HG02970 (cell line): ENCODE data around the gene MPHOSPH9.

ENCODE experiments used
- ATAC-seq: cut with Tn5 transposase; IDR thresholded peaks from one replicate; pipeline ENCODE4 v1.9.1; 2021; ENCODE audit warnings: mild to moderate bottlenecking, moderate library complexity, moderate number of reproducible peaks; ENCODE audit not compliant: unreplicated experiment, low FRiP score

Gene MPHOSPH9

DNA sequence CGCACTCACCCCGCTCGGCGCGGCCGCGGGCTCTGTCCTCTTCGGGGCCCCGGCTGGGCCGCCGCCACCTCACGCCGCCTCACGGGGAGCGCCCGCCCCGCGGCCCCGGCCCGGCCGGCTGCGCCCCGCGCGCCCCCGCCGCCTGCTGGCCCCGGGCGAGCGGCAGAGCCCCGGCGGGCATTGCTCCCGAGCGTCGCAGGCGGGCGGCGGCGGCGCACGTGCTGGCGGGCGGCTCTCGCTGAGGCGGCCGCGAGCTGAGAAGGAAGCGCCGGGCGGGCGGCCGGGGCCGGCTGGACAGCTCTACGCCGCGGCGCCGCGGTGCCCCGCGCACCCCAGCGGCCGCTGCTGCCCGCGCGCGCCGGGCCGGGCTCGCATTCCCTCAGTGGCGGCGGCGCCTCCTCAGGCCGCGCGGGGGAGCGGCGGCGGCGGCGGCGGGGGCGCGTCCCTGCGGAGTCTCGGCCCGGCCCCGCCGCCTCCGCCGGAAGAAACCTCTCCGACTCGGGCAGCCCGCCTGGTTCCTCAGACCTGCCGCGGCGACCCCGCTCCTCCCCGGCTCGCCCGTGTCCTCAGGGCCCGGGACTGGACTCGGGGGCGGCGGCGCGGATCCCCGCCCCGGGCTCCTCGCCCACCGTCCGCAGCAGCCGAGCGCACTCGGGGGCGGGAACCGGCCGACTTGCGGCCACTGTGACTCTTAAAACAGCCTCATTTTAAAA lies 82.0 kb downstream of the MPHOSPH9 start, which contains the start of gene PITPNM2:
PITPNM2 (minus strand) TSS at position 347 of the 713 bp plus-strand sequence. CDS start 116,500 bp downstream, outside the sequence.
- peak; percentile 46 for ATAC-seq

DNA sequence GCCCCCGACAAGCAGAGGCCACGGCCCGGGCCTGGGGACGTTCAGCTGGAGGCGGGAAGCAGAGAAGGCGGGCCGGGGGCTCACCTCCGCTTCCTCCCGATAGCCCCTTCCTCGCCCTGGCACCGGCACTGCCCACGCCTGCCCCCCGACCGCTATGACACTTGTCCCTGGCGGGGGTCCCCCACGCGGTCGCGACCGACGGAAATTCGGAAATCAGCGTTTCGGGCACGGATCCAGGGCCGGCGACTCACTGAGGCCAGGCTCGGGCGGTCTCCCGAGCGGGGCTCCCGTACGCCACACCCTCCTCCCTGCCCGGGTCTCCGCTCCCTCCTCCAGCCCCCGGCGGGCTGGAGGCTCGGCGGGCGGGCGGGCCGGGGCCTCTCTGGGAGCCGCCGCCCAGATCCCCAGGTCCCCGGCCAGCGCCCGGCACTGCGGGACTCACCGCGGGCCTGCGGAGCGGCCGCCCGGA lies 82.6 kb downstream of the MPHOSPH9 start:
- ATAC-seq = no peak

DNA sequence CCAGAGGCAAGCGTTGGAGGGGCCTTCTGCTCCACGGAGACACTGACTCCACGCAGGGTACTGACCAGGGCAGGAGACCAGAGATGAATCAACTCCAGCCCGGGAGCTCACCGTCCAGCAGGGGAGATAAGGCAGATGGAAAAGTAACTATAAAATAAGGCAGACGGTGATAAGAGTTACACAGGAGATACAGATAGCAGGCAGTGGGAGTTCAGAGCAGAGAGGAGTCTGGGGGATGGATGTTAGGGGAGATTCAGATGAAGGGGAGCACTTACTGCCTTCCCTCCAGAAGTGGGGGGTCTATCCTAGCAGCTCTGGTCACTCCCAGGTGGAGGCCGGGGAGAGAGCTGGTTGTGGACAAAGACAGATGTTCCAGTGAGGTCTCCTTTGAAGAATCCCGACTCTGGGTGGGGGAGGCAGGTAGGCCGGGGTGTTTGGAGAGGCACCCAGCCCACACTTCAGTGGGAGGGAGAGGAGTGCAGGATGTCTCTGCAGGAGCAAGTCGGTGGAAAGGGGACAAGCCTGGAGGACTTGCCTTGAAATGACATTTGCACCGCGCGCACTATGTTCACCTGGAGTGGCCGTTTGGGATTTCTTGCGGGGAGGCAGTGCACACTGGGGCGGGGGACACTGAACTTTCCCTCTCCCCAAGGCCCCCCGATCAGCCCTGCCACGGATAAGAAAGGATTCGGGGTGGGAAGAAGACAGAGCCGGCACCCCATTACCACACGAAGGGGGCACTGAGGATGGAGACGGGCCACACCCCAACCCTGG lies 83.3 kb downstream of the MPHOSPH9 start:
- ATAC-seq = no peak

DNA sequence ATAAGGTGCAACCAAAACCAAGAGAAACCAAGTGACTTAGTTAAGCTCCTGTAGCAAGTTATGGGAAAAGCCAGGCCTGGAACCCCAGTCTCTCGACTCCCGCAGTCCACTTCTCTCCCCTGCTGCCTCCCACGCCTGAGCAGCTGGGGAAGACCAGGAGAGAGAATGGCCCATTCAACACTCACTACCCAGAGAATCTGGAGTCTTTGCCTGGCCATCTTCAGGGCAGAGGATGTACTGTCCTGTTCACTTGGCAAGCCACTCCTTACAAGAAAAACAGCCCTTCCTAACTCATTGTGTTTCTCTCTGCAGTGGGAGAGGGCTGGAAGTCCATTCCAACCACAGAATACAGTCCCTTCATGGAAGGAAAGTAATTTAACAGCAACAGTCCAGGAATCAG lies 83.9 kb downstream of the MPHOSPH9 start:
- ATAC-seq = no peak

DNA sequence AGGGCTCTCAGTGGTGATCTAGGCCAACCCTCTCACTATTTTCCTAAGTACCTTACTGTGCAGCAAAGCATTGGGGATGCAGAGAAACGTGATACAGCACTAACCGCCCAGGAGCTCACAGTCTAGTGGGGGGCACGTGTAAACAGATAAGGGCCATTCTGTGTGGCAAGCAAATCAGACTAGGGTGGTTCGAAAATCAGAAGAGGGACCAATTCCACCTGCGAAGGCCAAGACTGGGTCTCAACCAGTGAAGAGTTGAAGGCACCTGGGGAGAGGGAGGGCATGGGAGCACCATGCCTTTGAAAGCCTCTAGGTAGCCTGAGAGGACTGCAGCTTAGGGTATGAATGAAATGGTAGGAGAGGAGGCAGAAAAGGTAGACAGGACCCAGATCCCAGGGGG lies 84.3 kb downstream of the MPHOSPH9 start:
- ATAC-seq = no peak

DNA sequence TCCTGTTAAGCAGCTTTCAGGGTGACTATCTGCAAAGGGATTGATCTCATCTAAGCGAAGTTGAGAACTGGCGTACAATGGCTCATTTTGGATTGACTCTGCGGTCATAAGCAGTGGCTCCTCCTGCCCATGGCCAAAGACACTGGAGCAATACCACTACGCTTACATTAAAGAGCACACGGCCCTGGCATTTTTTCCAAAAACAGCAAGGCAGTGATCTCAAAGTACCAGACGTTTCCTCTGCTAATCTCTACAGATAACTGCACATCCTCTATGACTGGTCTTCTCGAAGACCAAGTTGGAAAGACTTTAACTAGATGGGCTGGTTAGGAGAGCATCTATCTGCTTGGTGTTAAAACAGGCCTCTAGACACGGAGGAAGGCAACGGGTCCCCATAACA lies 84.7 kb downstream of the MPHOSPH9 start:
- no peak for ATAC-seq

DNA sequence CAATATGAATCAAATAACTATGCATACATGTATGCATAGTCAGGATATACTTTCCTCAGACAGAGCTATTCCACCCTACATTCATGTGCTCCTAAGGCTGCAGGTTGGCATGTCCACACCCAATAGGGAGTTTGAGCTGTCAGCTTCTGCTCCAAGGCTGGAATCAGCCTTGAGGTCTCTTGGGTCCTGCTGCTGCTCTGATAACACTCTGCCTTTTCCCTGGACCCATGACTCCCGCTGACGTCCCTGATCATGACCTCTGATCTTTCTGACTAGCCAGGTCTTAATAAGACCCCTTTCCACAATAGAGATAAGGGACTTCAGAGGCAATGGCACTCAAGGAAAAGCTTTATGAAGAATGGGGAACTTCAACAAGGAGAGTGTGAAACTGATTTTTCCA lies 87.7 kb downstream of the MPHOSPH9 start:
- no peak for ATAC-seq

DNA sequence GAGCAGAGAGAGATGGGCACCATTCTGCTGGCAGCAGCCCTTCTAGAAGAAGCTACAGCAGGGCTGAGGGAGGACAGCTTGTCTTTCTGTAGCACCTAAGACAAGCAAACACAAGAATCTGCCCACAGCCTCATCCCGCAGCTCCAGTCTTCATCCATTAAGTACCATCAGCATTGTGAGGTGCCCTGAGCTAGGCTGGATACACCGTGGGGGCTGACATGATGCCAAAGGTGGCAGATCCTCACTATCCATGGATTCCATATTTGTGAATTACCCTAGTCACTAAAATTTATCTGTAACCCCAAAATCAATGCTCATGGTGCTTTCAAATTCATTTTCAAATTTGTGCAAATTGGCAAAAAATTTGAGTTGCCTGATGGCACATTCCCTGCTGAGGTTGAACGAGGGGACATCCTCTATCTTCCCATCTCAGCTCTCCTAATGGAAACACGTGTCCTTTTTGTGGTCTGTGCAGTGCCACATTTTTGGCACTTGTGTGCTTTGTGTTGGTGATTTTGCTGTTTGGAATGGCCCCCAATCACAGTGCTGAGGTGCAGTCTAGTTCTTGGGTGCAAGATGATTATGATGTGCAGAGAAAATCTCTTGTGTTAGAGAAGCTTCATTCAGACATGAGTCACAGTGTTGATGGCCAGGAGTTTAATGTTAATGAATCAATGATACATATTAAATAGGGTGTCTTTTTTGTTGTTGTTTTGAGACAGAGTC lies 89.0 kb downstream of the MPHOSPH9 start:
- no peak for ATAC-seq

DNA sequence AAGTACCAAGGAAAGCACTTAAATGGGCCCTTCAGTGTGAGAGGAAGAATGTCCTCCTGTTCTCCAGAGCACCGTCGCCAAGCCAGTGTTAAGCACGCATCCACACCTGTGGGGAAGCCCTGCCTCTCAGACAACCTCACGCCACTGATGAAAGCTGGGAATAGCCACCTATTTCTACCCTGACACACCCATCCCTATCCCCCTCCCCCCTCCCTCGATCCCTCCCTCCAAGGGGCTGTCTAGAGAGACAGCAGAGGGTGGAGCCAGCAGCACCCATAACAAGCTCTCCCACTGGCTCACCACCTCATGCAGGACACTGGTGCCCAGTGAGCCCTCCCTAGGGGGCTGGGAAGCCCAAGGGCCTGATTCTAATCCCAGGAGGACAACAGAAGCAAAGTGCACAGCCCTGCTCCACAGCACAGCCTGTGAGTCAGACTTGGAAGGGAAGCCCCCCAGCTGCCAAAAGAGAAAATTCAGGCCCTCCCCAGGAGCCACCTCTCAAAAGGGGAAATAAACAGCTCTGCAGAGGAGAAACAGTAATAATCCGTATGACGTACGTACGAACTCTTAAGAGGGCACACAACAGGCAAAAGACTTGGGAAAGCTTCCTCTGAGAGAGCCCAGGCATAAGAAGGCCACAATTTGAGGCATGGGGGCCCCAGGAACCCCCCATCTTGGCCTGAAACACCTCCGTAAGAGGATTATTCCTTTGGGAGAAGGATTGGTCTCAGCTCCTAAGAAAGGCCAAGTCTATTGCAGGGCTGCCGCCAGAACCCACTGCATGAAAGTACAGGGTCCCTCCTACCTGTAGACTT lies 89.8 kb downstream of the MPHOSPH9 start:
- no peak for ATAC-seq

DNA sequence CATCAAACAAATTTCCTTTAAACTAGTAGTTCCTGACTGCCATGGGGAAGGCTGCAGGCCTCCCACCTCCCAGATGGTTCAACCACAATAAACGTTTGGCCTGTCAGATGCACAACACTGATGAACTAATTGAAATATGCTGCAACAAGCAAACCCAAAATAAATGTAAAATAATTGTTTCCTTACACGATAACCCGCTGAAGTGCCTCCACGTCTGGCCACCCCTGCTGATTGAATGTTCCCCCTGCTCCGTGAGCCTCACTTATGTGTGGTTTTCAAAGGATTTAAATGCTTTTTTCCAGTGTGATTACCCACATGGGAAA lies 90.5 kb downstream of the MPHOSPH9 start:
- no peak for ATAC-seq

DNA sequence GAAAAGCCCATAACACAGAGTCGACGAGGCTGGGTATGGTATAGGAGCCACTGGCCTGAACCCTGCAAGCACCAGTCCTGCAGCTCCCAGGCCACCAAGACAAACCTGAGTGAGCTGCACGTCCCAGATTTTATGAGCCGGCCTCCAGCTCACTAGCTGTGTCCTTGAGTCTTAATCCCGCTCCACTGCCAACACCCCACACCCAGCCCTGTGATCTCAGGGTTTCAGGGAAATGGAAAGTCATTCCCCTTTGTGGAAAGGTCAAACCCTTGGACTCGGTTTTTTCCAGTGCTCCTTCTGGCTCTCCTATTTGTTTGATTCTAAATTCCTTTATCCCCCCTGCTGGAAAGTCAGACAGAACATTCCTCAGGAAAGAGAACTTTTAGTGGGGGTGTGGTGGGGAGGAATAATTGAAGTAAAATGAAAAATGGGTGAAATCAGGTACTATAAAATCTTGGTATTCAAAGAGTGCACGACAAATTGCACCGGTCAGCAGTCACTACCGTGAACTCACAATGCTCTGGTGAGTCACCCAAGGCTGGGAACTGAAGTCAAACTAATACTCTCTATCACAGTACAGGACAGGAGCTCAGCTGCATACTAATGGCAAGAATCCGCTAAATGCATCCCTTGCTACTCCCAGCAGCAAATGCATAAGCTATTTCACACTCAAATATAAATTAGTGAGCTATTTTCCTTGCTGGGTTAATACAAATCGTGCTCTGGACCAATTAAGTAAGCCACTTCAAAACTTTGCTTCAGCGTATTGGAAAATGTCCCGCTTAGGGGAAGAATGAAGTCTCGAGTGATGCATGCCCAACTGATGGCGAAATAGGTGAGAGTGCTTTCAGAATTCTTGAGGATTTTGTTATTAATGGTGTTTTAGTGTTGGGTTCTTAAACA lies 91.1 kb downstream of the MPHOSPH9 start:
- no peak for ATAC-seq

DNA sequence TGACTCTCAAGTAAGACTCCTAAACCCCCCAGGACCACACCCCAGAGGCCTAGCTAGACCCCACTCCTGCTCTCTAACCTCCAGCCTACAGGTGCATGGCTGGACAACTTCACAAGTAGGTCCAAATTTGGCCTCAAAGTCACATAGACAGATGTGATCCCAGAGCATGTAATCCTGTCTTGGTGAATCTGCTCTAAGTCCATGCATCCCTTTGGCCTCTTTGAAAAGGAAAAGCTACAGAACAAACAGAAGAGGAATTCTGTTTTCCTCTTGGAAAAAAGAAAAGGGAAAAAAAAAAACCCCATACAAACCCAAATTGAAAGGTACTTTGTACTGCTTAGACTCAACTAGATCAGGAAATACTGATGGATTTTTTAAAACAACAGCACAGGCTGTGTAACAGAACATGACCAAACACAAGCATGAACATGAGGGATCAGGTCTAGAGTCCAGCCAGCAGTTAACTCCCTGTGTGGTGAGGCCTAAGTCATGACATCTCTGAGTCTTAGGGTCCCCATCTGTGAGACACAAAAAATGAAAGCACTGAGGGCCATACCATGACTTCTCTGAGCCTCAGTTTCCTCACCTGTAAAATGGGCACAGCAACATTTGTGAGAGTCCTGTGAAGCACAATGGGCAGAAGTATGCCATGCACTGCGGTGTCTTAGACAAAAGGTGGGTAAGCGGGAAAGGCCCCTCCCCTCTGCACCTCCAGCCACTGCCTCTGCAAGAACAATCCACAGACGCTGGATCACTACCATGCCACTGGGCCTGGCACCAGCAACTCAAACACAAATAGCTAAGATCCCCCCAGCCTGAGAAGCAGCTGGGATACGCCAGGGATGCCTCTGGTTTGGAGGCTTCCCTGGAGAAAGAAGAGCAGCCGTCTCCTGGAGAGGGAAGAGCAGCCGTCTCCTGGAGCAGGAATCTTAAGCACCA lies 92.0 kb downstream of the MPHOSPH9 start:
- no peak for ATAC-seq

DNA sequence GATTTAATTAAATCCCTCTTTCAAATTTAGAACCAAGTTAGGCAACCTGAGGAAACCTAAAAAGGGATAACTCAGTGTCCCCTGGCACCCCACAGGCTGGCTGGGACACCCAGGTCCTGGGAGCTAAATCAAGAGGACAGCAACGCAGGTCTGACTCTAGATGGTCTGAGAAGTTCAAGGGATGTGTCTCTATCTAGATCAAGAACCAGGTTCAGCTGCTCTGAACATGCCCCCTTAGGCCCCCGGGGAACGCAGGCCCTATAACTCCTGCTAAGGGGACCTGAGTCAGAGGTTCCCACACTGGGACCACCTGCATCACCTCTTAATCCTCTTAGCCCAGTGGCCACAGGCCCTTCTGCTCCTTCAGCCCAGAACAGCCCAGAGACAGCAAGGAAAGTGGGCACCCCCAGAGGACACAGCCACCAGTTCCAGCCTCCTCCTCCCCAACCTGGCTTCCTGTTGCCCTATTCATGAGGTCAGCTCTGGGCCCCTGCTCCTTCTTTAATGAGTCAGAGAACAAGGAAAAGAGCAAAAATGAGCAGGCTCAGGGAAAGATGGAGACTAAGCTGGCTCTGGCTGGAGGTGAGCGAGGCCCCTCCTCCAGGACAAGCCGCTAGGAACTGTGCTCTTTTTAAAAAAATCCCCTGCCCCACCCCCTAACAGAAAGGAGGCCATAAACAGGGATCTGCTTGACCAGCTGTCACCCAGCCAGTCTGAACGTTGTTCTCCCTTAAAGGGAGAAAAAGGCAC lies 92.8 kb downstream of the MPHOSPH9 start:
- ATAC-seq = no peak

DNA sequence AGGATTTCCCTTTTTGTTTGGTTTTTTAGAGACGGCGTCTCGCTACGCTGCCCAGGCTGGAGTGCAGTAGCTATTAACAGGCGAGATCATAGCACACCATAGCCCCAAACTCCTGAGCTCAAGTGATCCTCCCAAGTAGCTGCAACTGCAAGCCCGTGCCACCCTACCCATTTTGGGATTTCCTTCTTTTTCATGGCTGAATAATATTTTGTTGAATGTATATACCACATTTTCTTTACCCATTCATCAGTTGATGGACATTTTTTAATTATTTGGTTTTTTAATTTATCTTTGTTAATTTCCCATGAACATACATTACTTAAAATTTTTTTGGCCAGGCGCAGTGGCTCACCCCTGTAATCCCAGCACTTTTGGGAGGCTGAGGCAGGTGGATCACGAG lies 97.3 kb downstream of the MPHOSPH9 start:
- no peak for ATAC-seq

DNA sequence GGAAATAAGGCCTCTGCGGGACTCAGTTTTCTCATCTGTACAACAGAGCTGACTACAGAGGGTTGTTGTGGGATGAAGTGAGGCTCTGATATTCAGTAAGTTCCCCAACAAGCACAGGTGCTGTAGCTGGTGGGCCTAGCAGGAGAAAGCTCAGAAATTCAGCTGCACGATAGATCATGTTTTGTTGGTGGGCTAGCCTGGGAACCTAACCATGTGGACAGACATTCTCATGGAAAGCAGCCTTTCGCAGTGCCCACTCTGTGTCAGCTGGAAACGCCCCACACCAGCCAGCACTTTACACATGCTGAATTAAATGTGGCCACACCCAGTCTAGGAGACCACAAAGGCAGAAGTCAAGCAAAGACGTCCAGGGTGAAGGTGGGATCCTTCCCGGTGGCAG lies 98.1 kb downstream of the MPHOSPH9 start:
- ATAC-seq = no peak

DNA sequence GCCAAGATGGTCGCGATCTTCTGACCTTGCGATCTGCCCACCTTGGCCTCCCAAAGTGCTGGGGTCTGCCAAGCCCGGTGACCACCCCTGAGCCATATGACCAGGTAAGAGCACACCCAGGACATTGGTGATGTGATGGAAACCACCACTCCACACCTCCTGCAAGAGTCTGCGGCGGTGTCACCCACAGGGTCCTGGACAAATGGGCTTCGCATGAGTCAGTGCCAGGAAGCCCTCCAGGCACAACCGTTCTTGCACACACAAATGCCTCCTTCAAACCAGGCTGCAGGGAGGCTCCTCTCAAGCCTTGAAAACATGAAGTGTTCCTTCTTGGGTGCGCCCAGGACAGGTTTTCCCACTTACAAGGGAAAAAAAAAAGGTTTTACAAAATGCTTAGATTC lies 98.7 kb downstream of the MPHOSPH9 start:
- no peak for ATAC-seq

DNA sequence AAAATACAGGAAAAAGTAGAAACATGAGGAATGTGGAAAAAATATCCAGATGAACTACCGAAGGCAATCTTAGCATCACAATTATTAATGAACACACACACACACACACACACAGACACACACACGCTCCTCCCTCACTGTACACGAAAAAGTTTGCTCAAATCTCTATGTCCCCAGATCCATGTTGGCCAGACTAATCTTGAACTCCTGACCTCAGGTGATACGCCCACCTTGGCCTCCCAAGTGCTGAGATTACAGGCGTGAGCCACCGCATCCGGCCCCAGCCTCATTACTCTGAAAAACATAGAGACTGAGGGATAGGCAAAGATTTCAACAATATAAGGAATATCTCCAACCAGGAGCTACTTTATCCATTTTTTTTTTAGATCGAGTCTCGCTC lies 99.2 kb downstream of the MPHOSPH9 start:
- no peak for ATAC-seq
